Caco-2 (cell line): ENCODE data around the gene KLHL18. TPM values are rescaled to one million over a fixed set of nuclear protein-coding genes. Genes with fewer than 3 reads are reported as not detected.

Experiments used
- BruUV-seq: library from RNA; stranded (reverse); fragments of 400-500 nt; replicated peaks from 2 replicates; lab custom pipeline; 2021; lab: Mats Ljungman, UMichigan
- CTCF ChIA-PET: fragments of 300-600 bp; sonication (Branson Sonifier 250); formaldehyde crosslinking; loops from one replicate; lab custom pipeline; 2022; ENCODE audit warnings: antibody characterized with exemption; lab: Charles Lee
- POLR2A ChIA-PET: fragments of 300-600 bp; sonication (Branson Sonifier 250); formaldehyde crosslinking; loops from one replicate; lab custom pipeline; 2022; ENCODE audit warnings: antibody characterized with exemption; lab: Charles Lee
- DNase-seq, 2 experiments: peaks; one replicate each; pipeline versions ENCODE4 v3.0.0 to v3.0.0-alpha.2; 2020 to 2022
- H3K27me3 ChIP-seq: replicated peaks from 2 replicates; pipeline ENCODE4 v1.6.0; 2011; ENCODE audit warnings: low read length; ENCODE audit not compliant: control insufficient read depth, insufficient read depth
- H3K36me3 ChIP-seq: 2 replicates; pipeline ENCODE4 v1.5.1; 2011; ENCODE audit warnings: low read length; ENCODE audit not compliant: control insufficient read depth, insufficient read depth
- H3K4me1 ChIP-seq: fragments of 250-450 bp; sonication (Bioruptor Pico); 2 replicates; pipeline ENCODE4 v1.5.1; 2020; ENCODE audit warnings: mild to moderate bottlenecking
- H3K4me3 ChIP-seq: 2 replicates; pipeline ENCODE4 v1.5.1; 2011; ENCODE audit warnings: low read depth, mild to moderate bottlenecking, control low read depth, low read length
- H3K9me3 ChIP-seq: fragments of 250-450 bp; sonication (Bioruptor Pico); 2 replicates; pipeline ENCODE4 v1.5.1; 2020; ENCODE audit warnings: mild to moderate bottlenecking, moderate library complexity
- H3K27ac Mint-ChIP-seq: one replicate; pipeline ENCODE4 v1.8.0; 2022; ENCODE audit warnings: mixed read lengths; ENCODE audit not compliant: unreplicated experiment
- H3K27me3 Mint-ChIP-seq: one replicate; pipeline ENCODE4 v1.8.0; 2022; ENCODE audit warnings: mixed read lengths; ENCODE audit not compliant: insufficient read depth, unreplicated experiment
- H3K36me3 Mint-ChIP-seq: one replicate; pipeline ENCODE4 v1.8.0; 2022; ENCODE audit warnings: mild to moderate bottlenecking, mixed read lengths; ENCODE audit not compliant: insufficient read depth, unreplicated experiment
- H3K4me1 Mint-ChIP-seq: one replicate; pipeline ENCODE4 v1.8.0; 2022; ENCODE audit warnings: low read depth, mixed read lengths; ENCODE audit not compliant: unreplicated experiment
- H3K4me3 Mint-ChIP-seq: one replicate; pipeline ENCODE4 v1.8.0; 2022; ENCODE audit warnings: mild to moderate bottlenecking, moderate library complexity, mixed read lengths; ENCODE audit not compliant: unreplicated experiment
- H3K9me3 Mint-ChIP-seq: one replicate; pipeline ENCODE4 v1.8.0; 2022; ENCODE audit warnings: mixed read lengths; ENCODE audit not compliant: unreplicated experiment
- CTCF ChIP-seq, 2 experiments: fragments of 200-600 bp in 1 of 2; IDR thresholded peaks; 1 replicate in 1 of 2; 2 replicates in 1 of 2; pipeline versions ENCODE4 v1.5.1 to v1.8.0; 2011 to 2022; ENCODE audit warnings: antibody characterized with exemption in 1 of 2, control low read depth in 1 of 2, inconsistent platforms in 1 of 2, low read depth in 1 of 2, low read length in 1 of 2, mild to moderate bottlenecking in 1 of 2, moderate library complexity in 1 of 2; ENCODE audit not compliant: insufficient read depth in 1 of 2, severe bottlenecking in 1 of 2, unreplicated experiment in 1 of 2
- intact Hi-C: fragments of 100-400 bp; cut with micrococcal nuclease; formaldehyde crosslinking; loops from one replicate; pipeline ENCODE4 v1.10.0; 2022; ENCODE audit not compliant: unreplicated experiment
- total RNA-seq: library from RNA; stranded (reverse); gene quantifications from 2 replicates; pipeline ENCODE4 v1.2.3, GENCODE V29; 2022

KLHL18 gene
- total RNA-seq, 1 experiment from 2014 or later, result 29.5 TPM

- Histone ChIP-seq H3K4me1 (peaks cover 33% of the 10 kb centered on the region), H3K27me3 (no peaks in the 10 kb centered on the region), H3K4me3 (peak overlapping the region; percentile 76), H3K9me3 (no peaks in the 10 kb centered on the region), H3K36me3 (peaks cover 1% of the 10 kb centered on the region; the same call in 1 of the 2 replicates)
- peaks cover 49% of the 10 kb centered on the region for H3K36me3 Mint-ChIP-seq
- intact Hi-C loops, result loop anchor here (10.0 kb wide), 1 partner anchor 97 kb away; the partner anchor contains the start of genes KIF9 and KLHL18
- no peak for TF ChIP-seq CTCF (IDR thresholded peaks at IDR 0.05; ENCODE audit: insufficient read depth in 1 of 2, low read depth in 1 of 2, low read length in 1 of 2, severe bottlenecking in 1 of 2, unreplicated experiment in 1 of 2)
- TSS peak; percentile 56 for BruUV-seq
- H3K4me1 Mint-ChIP-seq, result peaks cover 28% of the 10 kb centered on the region
- ChIA-PET CTCF (interaction anchor here (0.9 to 1.3 kb wide), 4 partner anchors 13 to 131 kb away, joined by 3 to 5 read pairs (median 4); partner anchors contain the start of gene SCAP), POLR2A (interaction anchor here (1.0 to 1.5 kb wide), 4 partner anchors 13 to 99 kb away, joined by 3 to 15 read pairs (median 4); partner anchors contain the start of gene KLHL18)
- DNase-seq, result peak; percentile 87 to 89
- H3K9me3 Mint-ChIP-seq, result no peaks in the 10 kb centered on the region
- no peaks in the 10 kb centered on the region for H3K27me3 Mint-ChIP-seq
- H3K4me3 Mint-ChIP-seq, result peak overlapping the region; percentile 89
- peak overlapping the region; percentile 97 for H3K27ac Mint-ChIP-seq
These were observed 98.8 kb downstream of the KLHL18 start for GRCh38 chr3:47381317-47382157.

- H3K4me3 ChIP-seq, result no peak overlapping the region
- no peaks in the 10 kb centered on the region for H3K27me3 ChIP-seq
- Mint-ChIP-seq H3K4me3 (no peak overlapping the region), H3K4me1 (peaks cover 28% of the 10 kb centered on the region), H3K27me3 (no peaks in the 10 kb centered on the region), H3K27ac (no peak overlapping the region), H3K9me3 (no peaks in the 10 kb centered on the region), H3K36me3 (peaks cover 56% of the 10 kb centered on the region)
- H3K36me3 ChIP-seq, result peaks cover 1% of the 10 kb centered on the region; the same call in 1 of the 2 replicates
- intact Hi-C loops, result loop anchor here (10.0 kb wide), 1 partner anchor 100 kb away; the partner anchor contains the start of genes KIF9 and KLHL18
- DNase-seq, result no peak
- H3K9me3 ChIP-seq, result no peaks in the 10 kb centered on the region
- CTCF ChIA-PET, result interaction anchor here (1.0 kb wide), 1 partner anchor 404 kb away, joined by 3 read pairs; no protein-coding TSS in a partner anchor
- no TSS peak for BruUV-seq
- H3K4me1 ChIP-seq, result peaks cover 32% of the 10 kb centered on the region
- POLR2A ChIA-PET, result no interaction called here
- no peak for TF ChIP-seq CTCF (IDR thresholded peaks at IDR 0.05; ENCODE audit: insufficient read depth in 1 of 2, low read depth in 1 of 2, low read length in 1 of 2, severe bottlenecking in 1 of 2, unreplicated experiment in 1 of 2)
These were observed 101.7 kb downstream of the KLHL18 start for GRCh38 chr3:47384425-47384824.

GRCh38 chr3:47385007-47385406, 102.3 kb downstream of the KLHL18 start:
- H3K4me3 Mint-ChIP-seq, result no peak overlapping the region
- peaks cover 29% of the 10 kb centered on the region for H3K4me1 ChIP-seq

More at GRCh38 chr3:47385007-47385406, 102.3 kb downstream of the KLHL18 start:
- Mint-ChIP-seq H3K27ac (no peak overlapping the region), H3K27me3 (no peaks in the 10 kb centered on the region), H3K36me3 (peaks cover 58% of the 10 kb centered on the region), H3K4me1 (peaks cover 22% of the 10 kb centered on the region), H3K9me3 (no peaks in the 10 kb centered on the region)
- no peak overlapping the region for H3K4me3 ChIP-seq
- H3K27me3 ChIP-seq, result no peaks in the 10 kb centered on the region
- CTCF ChIA-PET, result interaction anchor here (0.7 to 1.0 kb wide), 2 partner anchors 13 to 404 kb away, joined by 3 read pairs; no protein-coding TSS in a partner anchor
- intact Hi-C loops, result loop anchor here (1.0 to 10.0 kb wide), 2 partner anchors 9 to 100 kb away; partner anchors contain the start of genes KIF9 and KLHL18
- DNase-seq, result peak; percentile 54 to 68
- no TSS peak for BruUV-seq
- peaks cover 1% of the 10 kb centered on the region; the same call in 1 of the 2 replicates for H3K36me3 ChIP-seq
- TF ChIP-seq CTCF (IDR thresholded peaks at IDR 0.05; ENCODE audit: insufficient read depth in 1 of 2, low read depth in 1 of 2, low read length in 1 of 2, severe bottlenecking in 1 of 2, unreplicated experiment in 1 of 2), result no peak
- POLR2A ChIA-PET, result no interaction called here
- H3K9me3 ChIP-seq, result no peaks in the 10 kb centered on the region
